Thyroid gland (tissue), 4 donors: ENCODE measurements around the gene CREB5. TPM values are rescaled to one million over a fixed set of nuclear protein-coding genes. Genes with fewer than 3 reads are reported as not detected.

Source experiments
- DNase-seq, 2 donors: peaks; one replicate each; pipeline ENCODE4 v3.0.0-alpha.2; 2019
- H3K27ac ChIP-seq, 3 donors: fragments of 200-600 bp; sonication (generic); 1 replicate in 2 of 3; 2 replicates in 1 of 3; pipeline ENCODE4 v1.5.1; 2016 to 2019; ENCODE audit warnings: mild to moderate bottlenecking in 1 of 3, moderate library complexity in 1 of 3
- H3K27me3 ChIP-seq: fragments of 200-600 bp; sonication (generic); one replicate; pipeline ENCODE4 v1.5.1; 2019
- H3K36me3 ChIP-seq, 2 donors: fragments of 200-600 bp; sonication (generic); one replicate each; pipeline ENCODE4 v1.5.1; 2016 to 2019
- H3K4me1 ChIP-seq, 2 donors: fragments of 200-600 bp; sonication (generic); one replicate each; pipeline ENCODE4 v1.5.1; 2017 to 2019
- H3K4me3 ChIP-seq, 3 donors: fragments of 200-600 bp; sonication (generic); replicated peaks in 1 of 3; 1 replicate in 2 of 3; 2 replicates in 1 of 3; pipeline ENCODE4 v1.5.1; 2016; ENCODE audit warnings: mild to moderate bottlenecking in 1 of 3
- H3K9me3 ChIP-seq: fragments of 200-600 bp; sonication (generic); one replicate; pipeline ENCODE4 v1.5.1; 2017
- CTCF ChIP-seq, 6 experiments: fragments of 200-600 bp in 3 of 6; fragments of 450-650 bp in 3 of 6; sonication (generic) in 3 of 6; IDR thresholded peaks; one replicate each; pipeline ENCODE4 v1.5.1; 2016 to 2019; ENCODE audit warnings: antibody characterized with exemption in 6 of 6, mild to moderate bottlenecking in 2 of 6, inconsistent platforms in 1 of 6, moderate library complexity in 1 of 6
- POLR2A ChIP-seq, 2 donors: fragments of 450-650 bp; IDR thresholded peaks; one replicate each; pipeline ENCODE4 v1.6.1; 2017; ENCODE audit warnings: antibody characterized with exemption in 2 of 2, mild to moderate bottlenecking in 2 of 2, moderate library complexity in 1 of 2
- WGBS, 2 donors: methylation state at CpG; one replicate each; pipeline ENCODE4 v1.1.5; 2017; 5-methylcytosine and 5-hydroxymethylcytosine counted together
- intact Hi-C: fragments of 100-400 bp; cut with DNase I; formaldehyde crosslinking; loops from one replicate; pipeline ENCODE4 v1.15.1; 2023
- total RNA-seq, 4 donors: library from RNA; depleted of rRNA; stranded (reverse); fragments of >200 nt; gene quantifications; one replicate each; pipeline ENCODE4 v1.2.3, GENCODE V29; 2016

The CREB5 gene
- total RNA-seq, 4 donors from 2014 or later: 2.5 to 13.6 (median 6.5) TPM

DNA sequence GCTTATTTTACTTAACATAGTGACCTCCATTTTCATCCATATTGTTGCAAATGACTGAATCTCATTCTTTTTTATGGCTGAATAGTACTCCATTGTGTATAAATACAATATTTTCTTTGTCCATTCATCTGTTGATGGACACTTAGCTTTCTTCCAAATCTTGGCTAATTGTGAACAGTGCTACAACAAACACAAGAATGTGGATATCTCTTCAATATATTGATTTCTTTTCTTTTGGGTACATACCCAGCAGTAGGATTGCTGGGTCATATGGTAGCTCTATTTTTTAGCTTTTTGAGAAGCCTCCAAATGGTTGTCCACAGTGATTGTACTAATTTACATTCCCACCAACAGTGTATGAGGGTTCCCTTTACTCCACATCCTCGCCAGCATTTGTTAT lies 58.0 kb downstream of the CREB5 start:
- intact Hi-C loops: no loop called here
- Histone ChIP-seq H3K9me3 (no peaks in the 10 kb centered on the region), H3K27me3 (no peaks in the 10 kb centered on the region), H3K36me3 (no peaks in the 10 kb centered on the region), H3K4me3 (no peak overlapping the region), H3K4me1 (peaks cover 0 to 10% of the 10 kb centered on the region in 2 donors), H3K27ac (no peak overlapping the region)
- TF ChIP-seq POLR2A (IDR thresholded peaks at IDR 0.05) (no peak), CTCF (IDR thresholded peaks at IDR 0.05) (no peak)
- 91 to 92% methylated on average over 1 of the region's 1 CpG for WGBS, 2 donors
- no peak for DNase-seq

GRCh38 chr7:28472332-28472731 lies 60.0 kb downstream of the CREB5 start:
- Histone ChIP-seq H3K27me3 (no peaks in the 10 kb centered on the region), H3K4me1 (peaks cover 8 to 10% of the 10 kb centered on the region in 2 donors), H3K27ac (no peak overlapping the region), H3K36me3 (no peaks in the 10 kb centered on the region), H3K4me3 (no peak overlapping the region), H3K9me3 (no peaks in the 10 kb centered on the region)
- no peak for TF ChIP-seq CTCF (IDR thresholded peaks at IDR 0.05)
- no peak for TF ChIP-seq POLR2A (IDR thresholded peaks at IDR 0.05)
- intact Hi-C loops: no loop called here
- DNase-seq: no peak
- 78 to 84% methylated on average over 6 of the region's 6 CpGs for WGBS, 2 donors

GRCh38 chr7:28473571-28474281 lies 61.4 kb downstream of the CREB5 start:
- Histone ChIP-seq H3K4me1 (peaks cover 8 to 10% of the 10 kb centered on the region in 2 donors), H3K9me3 (no peaks in the 10 kb centered on the region), H3K4me3 (no peak overlapping the region), H3K27me3 (no peaks in the 10 kb centered on the region), H3K36me3 (no peaks in the 10 kb centered on the region), H3K27ac (no peak overlapping the region)
- no peak for DNase-seq
- no peak for TF ChIP-seq CTCF (IDR thresholded peaks at IDR 0.05)
- TF ChIP-seq POLR2A (IDR thresholded peaks at IDR 0.05): no peak
- intact Hi-C loops: no loop called here
- WGBS, 2 donors: 56 to 68% methylated on average over 8 of the region's 8 CpGs

DNA sequence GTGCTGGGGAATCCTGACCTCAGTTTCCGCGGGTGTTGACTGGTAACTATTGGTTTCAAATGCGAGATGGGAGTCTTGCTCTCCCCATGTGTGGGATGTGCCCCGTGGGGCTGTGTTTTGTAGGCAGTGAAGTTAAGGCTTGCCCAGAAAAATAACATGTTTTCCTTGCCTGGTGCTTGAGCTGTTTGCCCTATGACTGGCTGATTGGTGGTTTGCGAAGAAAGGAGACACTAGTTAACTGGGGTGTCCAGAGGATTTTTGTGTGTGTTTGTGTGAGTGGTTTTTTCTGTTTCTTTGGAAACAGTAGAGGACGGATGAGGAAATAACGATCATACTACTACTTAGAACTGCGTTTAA lies 61.9 kb downstream of the CREB5 start:
- TF ChIP-seq POLR2A (IDR thresholded peaks at IDR 0.05): no peak
- no peak for TF ChIP-seq CTCF (IDR thresholded peaks at IDR 0.05)
- no peak for DNase-seq
- Histone ChIP-seq H3K27me3 (no peaks in the 10 kb centered on the region), H3K27ac (no peak overlapping the region), H3K9me3 (no peaks in the 10 kb centered on the region), H3K4me3 (no peak overlapping the region), H3K36me3 (no peaks in the 10 kb centered on the region), H3K4me1 (peaks cover 8 to 10% of the 10 kb centered on the region in 2 donors)
- 61 to 63% methylated on average over 8 of the region's 8 CpGs for WGBS, 2 donors
- intact Hi-C loops: no loop called here

DNA sequence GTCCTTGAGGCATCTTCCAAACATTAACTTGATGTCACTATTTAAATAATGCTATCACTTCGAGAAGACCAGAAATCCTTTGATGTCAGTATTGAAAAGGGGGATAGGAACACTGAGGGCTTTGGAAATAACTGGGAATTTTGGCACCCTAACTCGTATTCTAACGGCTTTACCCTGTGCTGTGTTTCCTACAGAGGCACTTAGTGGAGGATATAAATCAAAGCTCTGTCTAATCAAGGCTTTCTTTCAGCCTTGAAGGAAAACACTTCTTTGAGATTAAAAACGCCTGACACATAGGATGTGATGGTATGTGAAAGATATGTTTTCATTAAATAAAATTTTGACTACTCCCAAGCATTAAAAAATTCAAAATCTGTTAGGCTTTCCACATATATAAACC lies 62.3 kb downstream of the CREB5 start:
- H3K27ac ChIP-seq: no peak overlapping the region
- DNase-seq: no peak

More for the DNA sequence above, 62.3 kb downstream of the CREB5 start:
- intact Hi-C loops: no loop called here
- Histone ChIP-seq H3K27me3 (no peaks in the 10 kb centered on the region), H3K4me1 (peaks cover 8 to 10% of the 10 kb centered on the region in 2 donors), H3K4me3 (no peak overlapping the region), H3K36me3 (no peaks in the 10 kb centered on the region), H3K9me3 (no peaks in the 10 kb centered on the region)
- 73 to 79% methylated on average over 4 of the region's 4 CpGs for WGBS, 2 donors
- TF ChIP-seq POLR2A (IDR thresholded peaks at IDR 0.05): no peak
- no peak for TF ChIP-seq CTCF (IDR thresholded peaks at IDR 0.05)
